Stimulated activated naive CD8-positive, alpha-beta T cell treated with anti-CD3 and anti-CD28 coated beads, Interleukin-15, Interleukin-2, amounts not matched to agents 100 U/mL and 50 U/mL, for 24 hours (primary cell): Measurements from ENCODE around the gene EMP2.
"Not testable (repeated sequence)": the region's sequence is repeated elsewhere in the genome, so short reads cannot be mapped to it uniquely, and the experiment has no call there.

Experiments used
- ATAC-seq: fragments of 150-1000 bp; cut with Tn5 transposase; one replicate; pipeline ENCODE4 v1.10.0; 2021
- DNase-seq: peaks from one replicate; pipeline ENCODE4 v3.0.0; 2021

EMP2 gene

GRCh38 chr16:10578474-10579316, 1.7 kb downstream of the EMP2 start:
- no peak for ATAC-seq

GRCh38 chr16:10577305-10578202, 2.8 kb downstream of the EMP2 start:
- DNase-seq (no peak), ATAC-seq (no peak)

More at GRCh38 chr16:10578474-10579316, 1.7 kb downstream of the EMP2 start:
- no peak for DNase-seq

GRCh38 chr16:10576390-10577304, 3.8 kb downstream of the EMP2 start:
- DNase-seq, result no peak
- ATAC-seq, result no peak

- ATAC-seq, result no peak
- DNase-seq, result no peak
Observed at GRCh38 chr16:10575506-10576130, 4.8 kb downstream of the EMP2 start.

GRCh38 chr16:10572611-10573010, 7.8 kb downstream of the EMP2 start:
- ATAC-seq (no peak), DNase-seq (no peak)

GRCh38 chr16:10571354-10571753, 9.0 kb downstream of the EMP2 start:
- DNase-seq, result no peak
- no peak for ATAC-seq

GRCh38 chr16:10569621-10570020, 10.8 kb downstream of the EMP2 start:
- ATAC-seq, result no peak
- DNase-seq, result no peak

GRCh38 chr16:10566613-10567012, 13.8 kb downstream of the EMP2 start:
- DNase-seq (no peak), ATAC-seq (no peak)

GRCh38 chr16:10565167-10565566, 15.2 kb downstream of the EMP2 start:
- DNase-seq (no peak), ATAC-seq (no peak)

GRCh38 chr16:10564591-10564990, 15.8 kb downstream of the EMP2 start:
- ATAC-seq, result no peak
- DNase-seq, result no peak

- no peak for DNase-seq
- ATAC-seq, result no peak
Observed at GRCh38 chr16:10562361-10562899, 18.0 kb downstream of the EMP2 start.

GRCh38 chr16:10561425-10561824, 19.0 kb downstream of the EMP2 start:
- DNase-seq (no peak), ATAC-seq (no peak)

GRCh38 chr16:10561001-10561400, 19.4 kb downstream of the EMP2 start:
- DNase-seq, result no peak
- ATAC-seq, result no peak

GRCh38 chr16:10559792-10560191, 20.6 kb downstream of the EMP2 start:
- DNase-seq, ATAC-seq: not testable (repeated sequence)

- DNase-seq (no peak), ATAC-seq (no peak)
Observed at GRCh38 chr16:10558746-10559641, 21.4 kb downstream of the EMP2 start.

- no peak for ATAC-seq
- DNase-seq, result no peak
Observed at GRCh38 chr16:10558305-10558704, 22.1 kb downstream of the EMP2 start.

- no peak for DNase-seq
Observed at GRCh38 chr16:10557750-10558149, 22.6 kb downstream of the EMP2 start.

GRCh38 chr16:10556236-10556635, 24.2 kb downstream of the EMP2 start:
- DNase-seq (no peak), ATAC-seq (no peak)

More at GRCh38 chr16:10557750-10558149, 22.6 kb downstream of the EMP2 start:
- no peak for ATAC-seq

- no peak for ATAC-seq
Observed at GRCh38 chr16:10554569-10554968, 25.8 kb downstream of the EMP2 start.

GRCh38 chr16:10552998-10553491, 27.4 kb downstream of the EMP2 start:
- peak; percentile 89 for ATAC-seq
- peak; percentile 63 for DNase-seq

More at GRCh38 chr16:10554569-10554968, 25.8 kb downstream of the EMP2 start:
- no peak for DNase-seq
